DMS153 treated with DMSO at 0.1 percent for 48 hours (cell line): ENCODE results near the gene DDX11.
"Not testable (repeated sequence)": the region's sequence is repeated elsewhere in the genome, so short reads cannot be mapped to it uniquely, and the experiment has no call there.

Experiments used
- DNase-seq: peaks from one replicate; lab custom pipeline; 2025; ENCODE audit not compliant: unreplicated experiment; lab: John Stamatoyannopoulos, UW

The DDX11 gene

GRCh38 chr12:31120392-31121008 lies 46.8 kb downstream of the DDX11 start:
- DNase-seq: no peak

GRCh38 chr12:31121022-31121728 lies 47.5 kb downstream of the DDX11 start:
- DNase-seq: not testable (repeated sequence)

GRCh38 chr12:31122481-31122880 lies 48.8 kb downstream of the DDX11 start:
- no peak for DNase-seq

- DNase-seq: not testable (repeated sequence)
Measured at GRCh38 chr12:31124158-31124557, 50.5 kb downstream of the DDX11 start.

GRCh38 chr12:31125171-31125570 lies 51.5 kb downstream of the DDX11 start:
- DNase-seq: not testable (repeated sequence)

- DNase-seq: not testable (repeated sequence)
Measured at GRCh38 chr12:31127209-31127848, 53.7 kb downstream of the DDX11 start.

GRCh38 chr12:31136581-31136980 lies 62.9 kb downstream of the DDX11 start:
- DNase-seq: not testable (repeated sequence)

- not testable (repeated sequence) for DNase-seq
Measured at GRCh38 chr12:31144768-31145167, 71.1 kb downstream of the DDX11 start.

GRCh38 chr12:31145296-31145695 lies 71.6 kb downstream of the DDX11 start:
- DNase-seq: not testable (repeated sequence)

GRCh38 chr12:31147415-31147814 lies 73.8 kb downstream of the DDX11 start:
- not testable (repeated sequence) for DNase-seq

- not testable (repeated sequence) for DNase-seq
Measured at GRCh38 chr12:31150766-31151165, 77.1 kb downstream of the DDX11 start.
